K562 (cell line): ENCODE results near the gene KCND2. TPM values are rescaled to one million over a fixed set of nuclear protein-coding genes. Genes with fewer than 3 reads are reported as not detected.

Source experiments
- ATAC-seq: fragments of 200-7000 bp; cut with Tn5 transposase; 3 replicates; pipeline ENCODE4 v1.9.1; 2020; ENCODE audit warnings: moderate library complexity
- BruUV-seq: library from RNA; stranded (reverse); fragments of 400-500 nt; replicated peaks from 2 replicates; lab custom pipeline; 2021; lab: Mats Ljungman, UMichigan
- CTCF ChIA-PET: fragments of 300-600 bp; formaldehyde crosslinking; extraction: SDS; loops from one replicate; lab custom pipeline; 2021; ENCODE audit warnings: low intra/inter-chr PET ratio; lab: Yijun Ruan, JAX
- POLR2A ChIA-PET: fragments of 300-600, 350-650 bp; sonication (Branson Sonifier 250); formaldehyde crosslinking; extraction: SDS; loops from one replicate; lab custom pipeline; 2021; ENCODE audit warnings: antibody characterized with exemption, inconsistent platforms; lab: Yijun Ruan, JAX
- DNase-seq, 4 experiments: peaks; one replicate each; pipeline versions ENCODE4 v3.0.0 to v3.0.0-alpha.2; 2011 to 2018; ENCODE audit warnings: low spot score in 3 of 4, mixed read lengths in 3 of 4; ENCODE audit errors: extremely low read depth in 1 of 4
- FAIRE-seq: peaks from 2 replicates; lab custom pipeline; 2011; peaks lifted over from hg19 to GRCh38; lab: Jason Lieb, UNC
- H2AFZ ChIP-seq: 2 replicates; pipeline ENCODE4 v1.6.0; 2011; ENCODE audit warnings: low read depth, low read length, control low read depth, inconsistent platforms
- H3K27ac ChIP-seq: fragments of 200-600 bp; 3 replicates; pipeline ENCODE4 v1.8.0; 2011; ENCODE audit warnings: low read depth, mild to moderate bottlenecking, control low read depth, inconsistent platforms, low read length, moderate library complexity, mixed read lengths; ENCODE audit errors: extremely low read depth
- H3K27me3 ChIP-seq, 2 experiments: fragments of 300-600 bp in 1 of 2; 2 replicates in 1 of 2; 3 replicates in 1 of 2; pipeline versions ENCODE4 v1.6.0 to v1.8.0; 2011; ENCODE audit warnings: inconsistent platforms in 2 of 2, low read length in 2 of 2, mild to moderate bottlenecking in 1 of 2, mixed read lengths in 1 of 2, moderate library complexity in 1 of 2; ENCODE audit not compliant: control insufficient read depth in 2 of 2, insufficient read depth in 2 of 2
- H3K36me3 ChIP-seq: fragments of 300-600 bp; 3 replicates; pipeline ENCODE4 v1.8.0; 2011; ENCODE audit warnings: mild to moderate bottlenecking, low read length, inconsistent platforms; ENCODE audit not compliant: control insufficient read depth, insufficient read depth
- H3K4me1 ChIP-seq, 2 experiments: fragments of 200-600 bp in 1 of 2; replicated peaks in 1 of 2; 2 replicates in 1 of 2; 3 replicates in 1 of 2; pipeline versions ENCODE4 v1.5.1 to v1.8.0; 2011; ENCODE audit warnings: inconsistent platforms in 2 of 2, low read length in 2 of 2, mild to moderate bottlenecking in 1 of 2, mixed read lengths in 1 of 2, moderate library complexity in 1 of 2; ENCODE audit not compliant: control insufficient read depth in 2 of 2, insufficient read depth in 2 of 2
- H3K4me2 ChIP-seq: 2 replicates; pipeline ENCODE4 v1.6.1; 2011; ENCODE audit warnings: low read length, control low read depth, inconsistent platforms, mixed read lengths; ENCODE audit not compliant: insufficient read depth
- H3K4me3 ChIP-seq: fragments of 200-600 bp; sonication (generic), shearing (Covaris generic); 2 replicates; pipeline ENCODE4 v1.5.1; 2016; ENCODE audit warnings: control low read depth, inconsistent platforms
- H3K79me2 ChIP-seq: fragments of 200-600 bp; 3 replicates; pipeline ENCODE4 v1.8.0; 2011; ENCODE audit warnings: low read length, inconsistent platforms; ENCODE audit not compliant: control insufficient read depth, insufficient read depth
- H3K9ac ChIP-seq, 2 experiments: 2 replicates each; pipeline versions ENCODE4 v1.6.0 to v1.6.1; 2011; ENCODE audit warnings: low read depth in 2 of 2, low read length in 2 of 2, control low read depth in 1 of 2, inconsistent platforms in 1 of 2, mild to moderate bottlenecking in 1 of 2, mixed read lengths in 1 of 2; ENCODE audit not compliant: insufficient read depth in 1 of 2
- H3K9me1 ChIP-seq: one replicate; pipeline ENCODE4 v1.6.0; 2011; ENCODE audit warnings: inconsistent platforms, mild to moderate bottlenecking, low read length, moderate library complexity; ENCODE audit not compliant: control insufficient read depth, insufficient read depth
- H3K9me3 ChIP-seq: replicated peaks from 2 replicates; pipeline ENCODE4 v1.5.1; 2011; ENCODE audit warnings: low read depth, low read length, inconsistent platforms; ENCODE audit not compliant: control insufficient read depth, insufficient read depth
- H4K20me1 ChIP-seq: replicated peaks from 2 replicates; pipeline ENCODE4 v1.6.1; 2011; ENCODE audit warnings: low read length, inconsistent platforms, mixed read lengths; ENCODE audit not compliant: control insufficient read depth, insufficient read depth
- BCOR ChIP-seq: fragments of 450-650 bp; IDR thresholded peaks from 2 replicates; pipeline ENCODE4 v1.6.1; 2016
- ETV1 ChIP-seq: fragments of 450-650 bp; conservative IDR thresholded peaks from 2 replicates; pipeline ENCODE4 v1.6.1; 2016; ENCODE audit warnings: missing genetic modification characterization, control low read depth, low read depth, missing compliant biosample characterization
- GTF2B ChIP-seq: IDR thresholded peaks from 2 replicates; pipeline ENCODE4 v1.6.1; 2011; ENCODE audit not compliant: insufficient read length; ENCODE audit errors: extremely low read depth
- POLR2A ChIP-seq: fragments of 450-650 bp; conservative IDR thresholded peaks from 2 replicates; pipeline ENCODE4 v1.6.1; 2016
- SPI1 ChIP-seq: IDR thresholded peaks from 2 replicates; pipeline ENCODE4 v1.6.1; 2011; ENCODE audit warnings: low read depth, low read length, control low read depth, borderline replicate concordance
- ZNF184 ChIP-seq: sonication (generic); formaldehyde crosslinking; IDR thresholded peaks from 2 replicates; pipeline ENCODE4 v1.5.0; 2020; ENCODE audit warnings: missing genetic modification reagents
- WGBS: fragments of 100-300 bp; shearing (Covaris generic); methylation state at CpG from one replicate; pipeline ENCODE4 v1.1.6; 2016; ENCODE audit warnings: low coverage, mixed read lengths; ENCODE audit not compliant: insufficient coverage; ENCODE audit errors: missing lambda C conversion rate; 5-methylcytosine and 5-hydroxymethylcytosine counted together
- in situ Hi-C: fragments of 300-500 bp; cut with MboI; formaldehyde crosslinking; loops from 4 replicates; pipeline ENCODE4 v1.15.0; 2018; ENCODE audit warnings: inconsistent platforms, mixed read lengths
- intact Hi-C: fragments of 100-400 bp; cut with micrococcal nuclease; formaldehyde crosslinking; loops from 2 replicates; pipeline ENCODE4 v1.14.2; 2022
- polyA plus RNA-seq, 8 experiments: library from polyadenylated mRNA; depleted of rRNA in 4 of 8; stranded (reverse) in 5 of 8; unstranded in 3 of 8; fragments of >200 nt; fragmentation: Nextera tagmentation in 2 of 8; fragmentation: Illumina TruSeq in 1 of 8; extraction: Ambion mirVana in 2 of 8; extraction: Trizol in 1 of 8; gene quantifications; 2 replicates each; pipeline versions ENCODE4 v1.2.1 to v1.2.3, GENCODE V29; 2011 to 2014; ENCODE audit warnings: inconsistent platforms in 1 of 8, missing spikeins in 1 of 8
- total RNA-seq, 7 experiments: library from RNA; depleted of rRNA in 6 of 7; stranded (reverse); fragments of >200 nt in 6 of 7; fragmentation: Illumina TruSeq in 2 of 7; extraction: Trizol in 2 of 7; gene quantifications; 2 replicates each; pipeline versions ENCODE4 v1.2.1 to v1.2.3, GENCODE V29; 2011 to 2021; ENCODE audit warnings: low replicate concordance in 1 of 7

The KCND2 gene
- total and polyA plus RNA-seq, 9 of the 15 experiments (the other 6 are each of a cell fraction or from before 2014, with no cell fraction given) = 0.03 to 0.12 TPM; not detected in 7

GRCh38 chr7:120741371-120742042 lies 468.5 kb downstream of the KCND2 start:
- no peak for DNase-seq
- ATAC-seq = no peak
- H2AFZ ChIP-seq = no peak overlapping the region
- POLR2A ChIA-PET = interaction anchor here (1.8 kb wide), 1 partner anchor 10 kb away, joined by 6 read pairs; no protein-coding TSS in a partner anchor
- no peaks in the 10 kb centered on the region for H3K9me3 ChIP-seq
- H3K79me2 ChIP-seq = no peaks in the 10 kb centered on the region
- in situ Hi-C loops = no loop called here
- FAIRE-seq = no peak
- H3K9me1 ChIP-seq = no peaks in the 10 kb centered on the region
- no peaks in the 10 kb centered on the region for H4K20me1 ChIP-seq
- no peak overlapping the region for H3K4me3 ChIP-seq
- TF ChIP-seq SPI1 = peak; percentile 79
- TF ChIP-seq ETV1 (tag) = 0 out of 2 replicates have a peak, but pooled peaks have one; percentile 16
- no peak for TF ChIP-seq ZNF184 (CRISPR knock-in tag)
- H3K27me3 ChIP-seq = no peaks in the 10 kb centered on the region
- CTCF ChIA-PET = no interaction called here
- 11% methylated on average over 7 of the region's 7 CpGs for WGBS
- no peaks in the 10 kb centered on the region; a peak in 1 of 5 replicates for H3K4me1 ChIP-seq
- H3K36me3 ChIP-seq = no peaks in the 10 kb centered on the region
- no peak overlapping the region for H3K9ac ChIP-seq
- no peak overlapping the region for H3K4me2 ChIP-seq
- H3K27ac ChIP-seq = no peak overlapping the region
- intact Hi-C loops = no loop called here
- BruUV-seq = no TSS peak

- TF ChIP-seq POLR2A (no peak), BCOR (no peak), GTF2B (no peak)
- in situ Hi-C loops = no loop called here
- Histone ChIP-seq H3K27me3 (no peaks in the 10 kb centered on the region), H3K4me2 (no peak overlapping the region), H3K9ac (no peak overlapping the region), H3K9me1 (no peaks in the 10 kb centered on the region), H3K4me1 (no peaks in the 10 kb centered on the region; a peak in 1 of 5 replicates), H4K20me1 (no peaks in the 10 kb centered on the region), H3K9me3 (no peaks in the 10 kb centered on the region), H3K27ac (no peak overlapping the region), H2AFZ (peak overlapping the region; percentile 11; the same call in 1 of the 2 replicates), H3K4me3 (no peak overlapping the region), H3K36me3 (no peaks in the 10 kb centered on the region), H3K79me2 (no peaks in the 10 kb centered on the region)
- BruUV-seq = no TSS peak
- WGBS = 5% methylated on average over 5 of the region's 5 CpGs
- ChIA-PET CTCF (no interaction called here), POLR2A (interaction anchor here (1.8 kb wide), 1 partner anchor 11 kb away, joined by 6 read pairs; no protein-coding TSS in a partner anchor)
- ATAC-seq (peak; percentile 25; the same call in 1 of the 3 replicates), FAIRE-seq (no peak), DNase-seq (no peak)
- intact Hi-C loops = no loop called here
Observed at GRCh38 chr7:120742372-120742771, 469.4 kb downstream of the KCND2 start.
